Lower leg skin (tissue), 3 donors: ENCODE data around the gene ABAT.

ENCODE experiments used
- POLR2A ChIP-seq, 2 donors: fragments of 450-650 bp; IDR thresholded peaks; one replicate each; pipeline ENCODE4 v1.6.1; 2016 to 2017; ENCODE audit warnings: antibody characterized with exemption in 2 of 2, mild to moderate bottlenecking in 1 of 2, moderate library complexity in 1 of 2
- TF ChIP-seq, protein P1 (sequence below), 3 donors: fragments of 450-650 bp; IDR thresholded peaks; one replicate each; pipeline ENCODE4 v1.5.1; 2016; ENCODE audit warnings: antibody characterized with exemption in 3 of 3, mild to moderate bottlenecking in 3 of 3, moderate library complexity in 2 of 3

GRCh38 chr16:8761078-8761477 is 86.7 kb downstream of the ABAT start:
- no peak for TF ChIP-seq POLR2A (IDR thresholded peaks at IDR 0.05)
- TF ChIP-seq, protein P1, sequence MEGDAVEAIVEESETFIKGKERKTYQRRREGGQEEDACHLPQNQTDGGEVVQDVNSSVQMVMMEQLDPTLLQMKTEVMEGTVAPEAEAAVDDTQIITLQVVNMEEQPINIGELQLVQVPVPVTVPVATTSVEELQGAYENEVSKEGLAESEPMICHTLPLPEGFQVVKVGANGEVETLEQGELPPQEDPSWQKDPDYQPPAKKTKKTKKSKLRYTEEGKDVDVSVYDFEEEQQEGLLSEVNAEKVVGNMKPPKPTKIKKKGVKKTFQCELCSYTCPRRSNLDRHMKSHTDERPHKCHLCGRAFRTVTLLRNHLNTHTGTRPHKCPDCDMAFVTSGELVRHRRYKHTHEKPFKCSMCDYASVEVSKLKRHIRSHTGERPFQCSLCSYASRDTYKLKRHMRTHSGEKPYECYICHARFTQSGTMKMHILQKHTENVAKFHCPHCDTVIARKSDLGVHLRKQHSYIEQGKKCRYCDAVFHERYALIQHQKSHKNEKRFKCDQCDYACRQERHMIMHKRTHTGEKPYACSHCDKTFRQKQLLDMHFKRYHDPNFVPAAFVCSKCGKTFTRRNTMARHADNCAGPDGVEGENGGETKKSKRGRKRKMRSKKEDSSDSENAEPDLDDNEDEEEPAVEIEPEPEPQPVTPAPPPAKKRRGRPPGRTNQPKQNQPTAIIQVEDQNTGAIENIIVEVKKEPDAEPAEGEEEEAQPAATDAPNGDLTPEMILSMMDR (IDR thresholded peaks at IDR 0.05): no peak
